Stimulated activated CD4-positive, alpha-beta T cell treated with anti-CD3 and anti-CD28 coated beads, TNF-alpha, amount 100 ng/mL, for 48 hours (primary cell): Measurements from ENCODE around the gene LSAMP.

Experiments
- DNase-seq, 3 donors: peaks; one replicate each; pipeline ENCODE4 v3.0.0-alpha.2; 2020; ENCODE audit warnings: low read depth in 3 of 3

Gene LSAMP

GRCh38 chr3:116429479-116430269 lies 15.6 kb downstream of the LSAMP start:
- no peak for DNase-seq

DNA sequence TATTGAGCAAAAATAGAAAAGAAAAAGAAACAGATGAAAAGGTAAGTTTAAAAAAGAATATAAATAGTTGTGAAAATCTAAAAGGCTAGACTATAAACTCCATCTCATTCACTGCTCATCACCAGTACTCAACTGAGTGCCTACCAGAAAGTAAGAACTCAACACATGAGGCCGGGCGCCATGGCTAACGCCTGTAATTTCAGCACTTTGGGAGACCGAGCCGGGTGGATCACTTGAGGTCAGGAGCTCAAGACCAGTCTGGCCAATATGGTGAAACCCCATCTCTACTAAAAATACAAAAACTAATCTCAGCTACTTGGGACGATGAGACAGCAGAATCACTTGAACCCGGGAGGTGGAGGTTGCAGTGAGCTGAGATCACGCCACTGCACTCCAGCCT lies 19.3 kb downstream of the LSAMP start:
- no peak for DNase-seq

GRCh38 chr3:116425126-116425525 lies 20.2 kb downstream of the LSAMP start:
- no peak for DNase-seq

- no peak for DNase-seq
Measured at GRCh38 chr3:116423945-116424344, 21.3 kb downstream of the LSAMP start.

DNA sequence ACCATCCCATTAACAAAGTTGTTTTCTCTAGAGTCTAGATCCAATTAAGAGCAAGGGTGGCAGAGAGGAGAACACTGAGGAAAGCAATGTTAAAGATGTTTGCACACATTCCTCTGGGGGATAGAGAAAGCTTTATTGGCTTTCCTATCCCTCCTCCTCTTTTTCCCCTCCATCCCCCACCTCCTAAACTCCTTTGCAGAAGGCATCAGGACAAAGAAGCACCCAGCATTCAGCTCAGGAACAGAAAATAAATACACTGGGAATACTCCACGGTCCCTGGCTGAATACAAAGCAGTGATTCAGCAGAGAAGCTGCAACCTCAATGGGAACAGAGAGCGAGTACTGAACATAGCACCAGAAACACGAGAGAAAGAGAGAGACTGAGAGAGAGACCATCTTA lies 21.9 kb downstream of the LSAMP start:
- DNase-seq, result no peak

DNA sequence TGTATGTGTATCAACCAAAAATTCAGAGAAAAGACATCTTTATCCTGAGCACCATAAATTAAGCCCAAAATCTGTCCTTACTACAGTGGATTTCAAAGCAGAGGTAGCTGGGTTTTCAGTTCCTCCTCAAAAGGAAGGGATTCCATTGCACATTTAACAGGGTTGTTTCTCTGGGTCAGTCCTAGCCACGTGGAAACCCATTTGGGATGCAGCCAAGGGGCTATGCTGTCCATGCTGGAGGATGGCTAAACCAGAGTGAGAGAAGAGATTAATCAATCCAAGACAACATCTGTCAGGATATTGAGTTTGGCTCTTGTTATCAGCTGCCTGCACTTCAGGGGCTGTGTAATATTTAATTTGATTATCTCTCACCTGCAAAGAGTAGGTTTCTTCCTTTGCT lies 28.1 kb downstream of the LSAMP start:
- DNase-seq, result no peak

DNA sequence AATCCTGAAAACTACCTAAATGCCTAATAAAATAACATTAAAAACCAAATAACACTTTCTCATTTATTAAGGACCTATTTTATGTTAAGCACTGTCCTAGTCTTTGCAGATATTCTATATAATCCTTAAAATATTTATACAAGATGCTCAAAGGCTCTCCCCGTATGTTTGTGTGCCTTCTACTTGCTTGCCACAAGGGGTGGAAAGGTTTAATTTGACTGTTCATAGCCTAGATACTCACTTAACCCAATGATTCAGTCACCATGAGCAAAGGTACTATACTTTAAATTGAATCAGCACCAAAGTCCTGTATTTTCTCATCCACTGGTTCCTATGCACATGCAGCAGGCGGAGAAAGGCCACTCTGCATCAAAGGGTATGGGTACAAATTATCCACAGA lies 32.0 kb downstream of the LSAMP start:
- no peak for DNase-seq

DNA sequence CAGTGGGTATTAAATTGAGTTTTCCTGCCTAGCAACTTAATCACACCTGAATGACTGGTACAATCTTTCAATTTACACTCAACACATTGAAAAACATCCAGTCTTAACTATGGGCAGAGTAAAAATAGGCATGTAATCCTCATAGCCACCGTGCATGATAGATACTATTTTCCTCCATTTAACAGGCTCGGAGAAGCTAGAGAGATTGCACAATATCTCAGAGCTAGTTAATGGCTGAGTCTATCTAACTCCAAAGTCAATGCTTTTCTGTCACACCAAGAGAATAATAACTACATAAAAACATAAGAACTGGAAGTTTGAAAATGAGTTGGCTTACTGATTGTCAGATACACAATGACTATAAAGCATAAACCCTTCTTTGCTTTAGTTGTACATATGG lies 36.8 kb downstream of the LSAMP start:
- DNase-seq, result no peak

- DNase-seq, result no peak
Measured at GRCh38 chr3:116405231-116405630, 40.1 kb downstream of the LSAMP start.

DNA sequence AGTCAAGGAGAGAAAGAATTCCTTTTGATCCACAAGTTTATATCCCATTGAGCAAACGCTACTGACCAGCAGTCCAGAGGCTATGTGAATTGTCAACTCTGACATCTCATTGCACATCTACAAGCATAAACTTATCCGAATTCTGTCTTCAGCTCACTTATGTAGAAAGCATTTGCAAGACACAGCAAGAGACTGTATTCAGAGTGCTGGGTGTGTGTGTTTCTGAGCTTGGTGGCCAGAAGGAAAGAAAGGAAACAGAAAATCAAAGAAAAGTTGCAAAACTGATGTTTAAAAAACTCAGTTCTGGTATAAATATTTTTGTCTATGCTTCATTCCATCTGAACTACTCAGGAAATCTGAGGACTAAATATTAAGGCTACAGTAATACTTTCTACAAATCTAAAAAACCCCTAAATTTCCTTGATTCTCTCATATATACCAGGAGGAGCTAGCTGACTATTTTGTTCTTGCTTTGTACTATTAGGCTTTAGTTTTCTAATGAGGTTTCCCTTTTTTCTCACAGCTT lies 45.5 kb downstream of the LSAMP start:
- no peak for DNase-seq

GRCh38 chr3:116394365-116394764 lies 50.9 kb downstream of the LSAMP start:
- DNase-seq, result no peak

GRCh38 chr3:116393199-116393598 lies 52.1 kb downstream of the LSAMP start:
- no peak for DNase-seq

- DNase-seq, result no peak
Measured at GRCh38 chr3:116392291-116392690, 53.0 kb downstream of the LSAMP start.

- DNase-seq, result no peak
Measured at GRCh38 chr3:116391296-116392201, 53.7 kb downstream of the LSAMP start.

- DNase-seq, result no peak
Measured at GRCh38 chr3:116390318-116390717, 55.0 kb downstream of the LSAMP start.

GRCh38 chr3:116388867-116389385 lies 56.4 kb downstream of the LSAMP start:
- no peak for DNase-seq

DNA sequence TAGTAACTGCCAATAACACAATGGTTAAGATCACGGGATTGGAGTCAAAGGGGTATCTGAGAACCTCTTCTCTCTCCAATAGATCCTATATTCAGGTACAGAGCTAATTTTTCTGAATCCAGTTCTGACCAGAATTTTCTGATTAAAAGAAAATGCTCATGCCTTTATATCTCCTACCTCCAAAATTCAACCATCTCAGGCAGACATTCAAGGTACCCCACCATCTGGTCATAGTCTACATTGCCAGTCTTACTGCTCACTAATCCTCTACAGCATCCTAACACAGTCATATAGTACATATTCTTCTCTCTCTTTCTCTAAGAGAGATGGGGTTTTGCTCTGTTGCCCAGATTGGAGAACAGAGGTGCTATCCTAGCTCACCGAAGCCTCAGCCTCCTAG lies 59.1 kb downstream of the LSAMP start:
- DNase-seq, result no peak

- no peak for DNase-seq
Measured at GRCh38 chr3:116384717-116385116, 60.6 kb downstream of the LSAMP start.

DNA sequence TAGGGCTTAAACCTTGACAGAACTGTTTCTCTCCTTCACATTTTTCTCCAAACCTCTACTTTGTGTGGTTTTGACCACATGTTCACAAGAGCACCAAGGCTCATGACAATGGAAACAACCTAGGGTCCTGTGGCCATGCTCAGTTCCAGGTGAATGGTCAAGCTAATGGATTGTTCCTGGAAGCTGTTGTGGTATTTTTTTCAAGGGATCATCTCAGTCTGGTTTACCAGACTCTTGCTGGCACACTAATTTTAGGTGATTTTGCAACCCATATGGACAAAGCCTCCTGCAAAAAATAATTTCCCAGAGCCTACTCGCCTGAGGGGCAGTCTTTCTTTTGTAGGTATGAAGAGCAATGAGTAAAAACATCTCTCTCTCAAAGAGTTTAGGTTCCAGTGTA lies 67.2 kb downstream of the LSAMP start:
- no peak for DNase-seq

- DNase-seq, result no peak
Measured at GRCh38 chr3:116374901-116375300, 70.4 kb downstream of the LSAMP start.

GRCh38 chr3:116367761-116368395 lies 77.4 kb downstream of the LSAMP start:
- no peak for DNase-seq

GRCh38 chr3:116356056-116356455 lies 89.2 kb downstream of the LSAMP start:
- no peak for DNase-seq
